ENCODE measurements around the gene IL15RA. TPM values are rescaled to one million over a fixed set of nuclear protein-coding genes. Genes with fewer than 3 reads are reported as not detected.

Gene IL15RA
- total RNA-seq, 3 donors from 2014 or later (not counting 1 experiment from before 2014, with no cell fraction given): 10.7 to 11.8 (median 11.3) TPM

- no peak for TF ChIP-seq CTCF (IDR thresholded peaks at IDR 0.05)
- H3K4me3 Mint-ChIP-seq: peak overlapping the region; percentile 35
- intact Hi-C loops (cut with micrococcal nuclease): no loop called here
- DNase-seq (no peak), ATAC-seq (no peak)
- H3K4me1 ChIP-seq (ENCODE audit: control insufficient read depth, insufficient read depth, low read length): peaks cover 19% of the 10 kb centered on the region
- no peaks in the 10 kb centered on the region for H3K9me3 Mint-ChIP-seq
- 92% methylated on average over 7 of the region's 7 CpGs for WGBS (ENCODE audit: insufficient coverage)
- no peaks in the 10 kb centered on the region for H3K36me3 ChIP-seq (ENCODE audit: control insufficient read depth, insufficient read depth, low read length)
- peaks cover 11 to 14% of the 10 kb centered on the region in 2 donors for H3K4me1 Mint-ChIP-seq
- no peak overlapping the region for H3K4me3 ChIP-seq (ENCODE audit: low read length)
- H3K27ac ChIP-seq (ENCODE audit: low read length): no peak overlapping the region
- H3K27ac Mint-ChIP-seq: no peak overlapping the region
- no peaks in the 10 kb centered on the region for H3K9me3 ChIP-seq (ENCODE audit: control insufficient read depth, insufficient read depth, low read length)
- H3K27me3 ChIP-seq (ENCODE audit: control insufficient read depth, insufficient read depth, low read length): no peaks in the 10 kb centered on the region
- H3K27me3 Mint-ChIP-seq (ENCODE audit: low read depth in 2 of 2): no peaks in the 10 kb centered on the region
- H3K36me3 Mint-ChIP-seq: no peaks in the 10 kb centered on the region
These were observed 32.8 kb downstream of the IL15RA start for GRCh38 chr10:5944389-5945189.

- Mint-ChIP-seq H3K4me3 (no peak overlapping the region), H3K36me3 (no peaks in the 10 kb centered on the region), H3K27me3 (ENCODE audit: low read depth in 2 of 2) (no peaks in the 10 kb centered on the region), H3K4me1 (peaks cover 8 to 11% of the 10 kb centered on the region in 2 donors), H3K9me3 (no peaks in the 10 kb centered on the region), H3K27ac (no peak overlapping the region)
- H3K4me1 ChIP-seq (ENCODE audit: control insufficient read depth, insufficient read depth, low read length): peaks cover 19% of the 10 kb centered on the region
- no peaks in the 10 kb centered on the region for H3K9me3 ChIP-seq (ENCODE audit: control insufficient read depth, insufficient read depth, low read length)
- WGBS (ENCODE audit: insufficient coverage): 91% methylated on average over 13 of the region's 15 CpGs
- no peaks in the 10 kb centered on the region for H3K27me3 ChIP-seq (ENCODE audit: control insufficient read depth, insufficient read depth, low read length)
- no peak overlapping the region for H3K27ac ChIP-seq (ENCODE audit: low read length)
- peaks cover 1% of the 10 kb centered on the region for H3K36me3 ChIP-seq (ENCODE audit: control insufficient read depth, insufficient read depth, low read length)
- no peak for DNase-seq
- no peak overlapping the region for H3K4me3 ChIP-seq (ENCODE audit: low read length)
- no peak for ATAC-seq
- TF ChIP-seq CTCF (IDR thresholded peaks at IDR 0.05): no peak
- intact Hi-C loops (cut with micrococcal nuclease): no loop called here
These were observed 33.8 kb downstream of the IL15RA start for GRCh38 chr10:5943536-5943935.

GRCh38 chr10:5942474-5942873 lies 34.9 kb downstream of the IL15RA start:
- DNase-seq (no peak), ATAC-seq (peak in 2 of 3 donors; percentile 10 to 33)
- no peak for TF ChIP-seq CTCF (IDR thresholded peaks at IDR 0.05)
- Mint-ChIP-seq H3K4me1 (peaks cover 8 to 11% of the 10 kb centered on the region in 2 donors), H3K27ac (no peak overlapping the region), H3K9me3 (no peaks in the 10 kb centered on the region), H3K4me3 (no peak overlapping the region), H3K27me3 (ENCODE audit: low read depth in 2 of 2) (no peaks in the 10 kb centered on the region), H3K36me3 (no peaks in the 10 kb centered on the region)
- Histone ChIP-seq H3K4me3 (ENCODE audit: low read length) (no peak overlapping the region), H3K9me3 (ENCODE audit: control insufficient read depth, insufficient read depth, low read length) (no peaks in the 10 kb centered on the region), H3K27me3 (ENCODE audit: control insufficient read depth, insufficient read depth, low read length) (no peaks in the 10 kb centered on the region), H3K36me3 (ENCODE audit: control insufficient read depth, insufficient read depth, low read length) (peaks cover 12% of the 10 kb centered on the region), H3K4me1 (ENCODE audit: control insufficient read depth, insufficient read depth, low read length) (peaks cover 19% of the 10 kb centered on the region), H3K27ac (ENCODE audit: low read length) (no peak overlapping the region)
- intact Hi-C loops (cut with micrococcal nuclease): no loop called here
- 66% methylated on average over 16 of the region's 16 CpGs for WGBS (ENCODE audit: insufficient coverage)

Data from natural killer cell (primary cell).